ENCODE results near the gene TTC19.

DNA sequence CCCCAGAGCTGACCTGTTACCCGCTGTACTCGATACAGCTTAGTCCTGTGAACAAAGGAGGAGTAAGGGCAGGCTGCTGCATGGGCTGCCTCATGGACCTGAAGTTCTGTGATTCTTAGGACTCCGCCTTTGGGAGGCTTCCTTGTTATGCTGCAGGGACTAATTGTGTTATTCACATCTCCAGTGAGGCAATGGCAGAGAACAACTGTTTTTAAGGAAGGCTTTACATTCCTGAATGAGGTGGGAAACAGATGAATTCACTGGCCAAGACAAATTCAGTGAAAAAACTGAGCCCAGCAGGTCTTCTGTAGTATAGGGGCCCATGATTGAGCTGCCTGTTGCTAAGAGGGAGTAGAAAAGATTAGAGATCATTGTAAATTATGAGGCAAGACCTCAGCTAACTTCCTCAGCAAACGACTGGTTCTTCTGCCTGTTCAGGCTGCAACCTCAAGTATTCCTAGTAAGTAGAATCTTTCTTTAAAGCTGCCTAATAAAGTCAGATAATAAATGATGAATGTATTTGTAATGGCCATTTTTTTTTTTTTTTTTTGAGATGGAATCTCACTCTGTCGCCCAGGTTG is 28.4 kb upstream of the TTC19 start:
- TF ChIP-seq, protein P1, sequence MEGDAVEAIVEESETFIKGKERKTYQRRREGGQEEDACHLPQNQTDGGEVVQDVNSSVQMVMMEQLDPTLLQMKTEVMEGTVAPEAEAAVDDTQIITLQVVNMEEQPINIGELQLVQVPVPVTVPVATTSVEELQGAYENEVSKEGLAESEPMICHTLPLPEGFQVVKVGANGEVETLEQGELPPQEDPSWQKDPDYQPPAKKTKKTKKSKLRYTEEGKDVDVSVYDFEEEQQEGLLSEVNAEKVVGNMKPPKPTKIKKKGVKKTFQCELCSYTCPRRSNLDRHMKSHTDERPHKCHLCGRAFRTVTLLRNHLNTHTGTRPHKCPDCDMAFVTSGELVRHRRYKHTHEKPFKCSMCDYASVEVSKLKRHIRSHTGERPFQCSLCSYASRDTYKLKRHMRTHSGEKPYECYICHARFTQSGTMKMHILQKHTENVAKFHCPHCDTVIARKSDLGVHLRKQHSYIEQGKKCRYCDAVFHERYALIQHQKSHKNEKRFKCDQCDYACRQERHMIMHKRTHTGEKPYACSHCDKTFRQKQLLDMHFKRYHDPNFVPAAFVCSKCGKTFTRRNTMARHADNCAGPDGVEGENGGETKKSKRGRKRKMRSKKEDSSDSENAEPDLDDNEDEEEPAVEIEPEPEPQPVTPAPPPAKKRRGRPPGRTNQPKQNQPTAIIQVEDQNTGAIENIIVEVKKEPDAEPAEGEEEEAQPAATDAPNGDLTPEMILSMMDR (IDR thresholded peaks at IDR 0.05): no peak
- no peak for TF ChIP-seq POLR2A (IDR thresholded peaks at IDR 0.05)

Data from adrenal gland (tissue), 5 donors.